GM13976 (cell line): ENCODE results near the gene KRT81.
"Not testable (repeated sequence)": the region's sequence is repeated elsewhere in the genome, so short reads cannot be mapped to it uniquely, and the experiment has no call there.

Experiments
- DNase-seq: peaks from one replicate; pipeline ENCODE4 v3.0.0; 2012; ENCODE audit warnings: low spot score
- in situ Hi-C: fragments of 300-500 bp; cut with MboI; formaldehyde crosslinking; loops from one replicate; pipeline ENCODE4 v1.12.0; 2022; ENCODE audit warnings: low sequenced_read_pairs, mixed read lengths, inconsistent platforms; ENCODE audit not compliant: unreplicated experiment
- TF ChIP-seq, protein P1 (sequence below): IDR thresholded peaks from 2 replicates; pipeline ENCODE4 v1.5.1; 2012; ENCODE audit warnings: borderline replicate concordance, mild to moderate bottlenecking; ENCODE audit not compliant: insufficient read depth; ENCODE audit errors: extremely low read depth, missing control alignments, control extremely low read depth

Gene KRT81

GRCh38 chr12:52286857-52287785 lies 4.2 kb downstream of the KRT81 start:
- in situ Hi-C loops, DNase-seq: not testable (repeated sequence)

- DNase-seq = no peak
- TF ChIP-seq, protein P1, sequence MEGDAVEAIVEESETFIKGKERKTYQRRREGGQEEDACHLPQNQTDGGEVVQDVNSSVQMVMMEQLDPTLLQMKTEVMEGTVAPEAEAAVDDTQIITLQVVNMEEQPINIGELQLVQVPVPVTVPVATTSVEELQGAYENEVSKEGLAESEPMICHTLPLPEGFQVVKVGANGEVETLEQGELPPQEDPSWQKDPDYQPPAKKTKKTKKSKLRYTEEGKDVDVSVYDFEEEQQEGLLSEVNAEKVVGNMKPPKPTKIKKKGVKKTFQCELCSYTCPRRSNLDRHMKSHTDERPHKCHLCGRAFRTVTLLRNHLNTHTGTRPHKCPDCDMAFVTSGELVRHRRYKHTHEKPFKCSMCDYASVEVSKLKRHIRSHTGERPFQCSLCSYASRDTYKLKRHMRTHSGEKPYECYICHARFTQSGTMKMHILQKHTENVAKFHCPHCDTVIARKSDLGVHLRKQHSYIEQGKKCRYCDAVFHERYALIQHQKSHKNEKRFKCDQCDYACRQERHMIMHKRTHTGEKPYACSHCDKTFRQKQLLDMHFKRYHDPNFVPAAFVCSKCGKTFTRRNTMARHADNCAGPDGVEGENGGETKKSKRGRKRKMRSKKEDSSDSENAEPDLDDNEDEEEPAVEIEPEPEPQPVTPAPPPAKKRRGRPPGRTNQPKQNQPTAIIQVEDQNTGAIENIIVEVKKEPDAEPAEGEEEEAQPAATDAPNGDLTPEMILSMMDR = no peak
- in situ Hi-C loops = no loop called here
These were observed 5.3 kb downstream of the KRT81 start for GRCh38 chr12:52285851-52286530.

DNA sequence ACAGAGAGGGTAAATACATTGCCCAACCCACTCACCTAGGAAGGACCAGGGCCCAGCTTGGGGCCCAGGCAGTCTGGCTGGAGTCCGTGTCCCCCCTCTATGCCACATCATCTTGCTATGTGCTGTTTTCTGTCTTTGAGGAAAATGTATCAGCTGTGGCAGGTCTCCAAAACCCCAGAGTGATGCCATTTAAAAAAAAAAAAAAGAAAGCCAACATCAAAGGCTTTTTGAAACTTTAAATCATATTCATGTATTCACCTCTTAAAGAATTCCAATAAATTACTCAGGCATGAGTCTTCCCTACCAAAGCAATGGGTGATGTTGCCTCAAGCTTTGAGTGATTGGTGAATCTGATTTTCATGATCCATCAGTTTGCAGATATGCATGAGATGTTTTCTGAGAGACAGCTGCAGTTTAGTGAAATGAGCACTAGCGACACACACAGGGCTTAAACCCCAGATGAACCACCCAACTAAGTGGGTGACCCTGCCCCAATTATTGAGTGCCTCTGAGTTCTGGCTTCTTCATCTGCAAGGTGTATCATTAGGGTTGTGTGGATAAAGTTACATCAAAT lies 6.1 kb downstream of the KRT81 start:
- TF ChIP-seq, protein P1 = no peak
- DNase-seq = no peak
- in situ Hi-C loops = no loop called here

GRCh38 chr12:52284562-52285171 lies 6.7 kb downstream of the KRT81 start:
- TF ChIP-seq, protein P1 = no peak
- in situ Hi-C loops = no loop called here
- DNase-seq = no peak

DNA sequence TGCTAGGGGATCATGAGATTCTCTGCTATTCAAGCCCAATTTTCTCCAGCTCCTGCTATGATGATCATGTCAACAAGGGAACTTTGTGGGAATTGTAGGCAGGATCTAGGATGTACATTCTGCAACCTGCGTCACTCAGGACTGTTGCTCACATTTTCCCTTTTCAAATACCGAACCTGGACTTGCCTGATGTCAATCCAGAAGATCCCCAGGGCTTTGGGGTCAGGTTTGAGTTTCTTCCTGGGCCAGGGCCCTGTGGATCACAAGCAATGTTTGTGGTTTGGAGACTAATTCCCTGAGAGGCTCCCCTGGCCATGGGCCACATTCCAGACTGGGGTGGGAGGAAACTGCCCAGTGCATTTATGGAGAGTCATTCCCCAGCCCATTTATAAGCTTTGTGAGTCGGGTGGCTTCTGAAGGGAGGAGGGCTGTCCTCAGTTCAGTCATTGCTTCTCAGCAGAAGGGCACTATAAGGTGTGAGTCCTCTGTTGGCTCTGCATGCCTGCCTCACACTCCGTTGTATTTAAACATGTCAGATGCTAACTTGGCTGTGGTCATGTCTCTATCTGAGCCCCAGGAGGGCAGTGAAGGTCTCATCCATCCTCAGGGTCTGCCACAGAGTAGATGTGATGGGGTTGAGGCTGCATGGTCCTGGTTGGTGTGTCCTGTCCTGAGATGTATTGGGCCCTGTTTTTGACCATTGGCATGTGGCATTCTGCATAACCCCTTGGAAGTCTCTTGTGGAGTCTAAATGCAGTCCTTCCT lies 10.4 kb downstream of the KRT81 start:
- in situ Hi-C loops = no loop called here
- TF ChIP-seq, protein P1 = no peak
- DNase-seq = no peak

GRCh38 chr12:52280319-52280795 lies 11.0 kb downstream of the KRT81 start:
- no peak for DNase-seq
- TF ChIP-seq, protein P1 = no peak
- in situ Hi-C loops = no loop called here
